Loucy (cell line): ENCODE data around the gene PRR23A.

Source experiments
- EZH2phosphoT487 ChIP-seq: fragments of 200-600 bp; IDR thresholded peaks from 2 replicates; pipeline ENCODE4 v1.6.1; 2018; ENCODE audit warnings: antibody characterized with exemption, mild to moderate bottlenecking, moderate library complexity, borderline replicate concordance
- TF ChIP-seq, protein P1 (sequence below): fragments of 200-600 bp; sonication (generic); conservative IDR thresholded peaks from 2 replicates; pipeline ENCODE4 v1.5.1; 2014; ENCODE audit warnings: mild to moderate bottlenecking, antibody characterized with exemption, low read length

DNA sequence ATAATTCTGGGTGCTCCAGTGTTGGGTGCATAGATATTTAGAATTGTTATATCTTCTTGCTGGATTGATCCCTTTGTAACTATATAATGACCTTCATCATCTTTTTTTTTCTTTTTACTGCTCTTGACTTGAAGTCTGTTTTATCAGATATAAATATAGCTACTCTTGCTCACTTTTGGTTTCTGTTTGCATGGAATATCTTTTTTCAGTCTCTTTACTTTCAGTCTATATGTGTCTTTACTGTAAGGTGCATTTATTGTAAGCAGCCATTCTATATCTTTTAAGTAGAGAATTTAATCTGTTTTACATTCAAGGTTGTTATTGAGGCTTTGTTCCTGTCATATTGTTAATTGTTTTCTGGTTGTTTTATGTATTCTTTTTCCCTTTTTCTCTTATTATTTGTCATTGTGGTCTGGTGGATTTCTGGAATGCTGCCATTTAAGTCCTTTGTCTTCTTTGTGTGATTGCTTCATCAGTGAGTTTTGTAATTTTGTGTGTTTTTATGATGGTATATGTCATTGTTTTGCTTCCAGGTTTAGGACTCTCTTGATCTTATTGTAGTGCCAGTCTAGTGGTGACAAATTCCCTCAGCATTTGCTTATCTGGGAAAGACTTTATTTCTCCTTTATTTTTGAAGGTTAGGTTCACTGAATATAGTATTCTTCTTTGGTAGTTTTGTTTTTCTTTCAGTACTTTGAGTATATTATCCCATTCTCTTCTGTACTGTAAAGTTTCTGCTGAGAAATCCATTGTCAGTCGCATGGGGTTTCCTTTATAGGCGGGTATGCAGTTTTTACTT, 46.9 kb upstream of the PRR23A start:
- TF ChIP-seq, protein P1, sequence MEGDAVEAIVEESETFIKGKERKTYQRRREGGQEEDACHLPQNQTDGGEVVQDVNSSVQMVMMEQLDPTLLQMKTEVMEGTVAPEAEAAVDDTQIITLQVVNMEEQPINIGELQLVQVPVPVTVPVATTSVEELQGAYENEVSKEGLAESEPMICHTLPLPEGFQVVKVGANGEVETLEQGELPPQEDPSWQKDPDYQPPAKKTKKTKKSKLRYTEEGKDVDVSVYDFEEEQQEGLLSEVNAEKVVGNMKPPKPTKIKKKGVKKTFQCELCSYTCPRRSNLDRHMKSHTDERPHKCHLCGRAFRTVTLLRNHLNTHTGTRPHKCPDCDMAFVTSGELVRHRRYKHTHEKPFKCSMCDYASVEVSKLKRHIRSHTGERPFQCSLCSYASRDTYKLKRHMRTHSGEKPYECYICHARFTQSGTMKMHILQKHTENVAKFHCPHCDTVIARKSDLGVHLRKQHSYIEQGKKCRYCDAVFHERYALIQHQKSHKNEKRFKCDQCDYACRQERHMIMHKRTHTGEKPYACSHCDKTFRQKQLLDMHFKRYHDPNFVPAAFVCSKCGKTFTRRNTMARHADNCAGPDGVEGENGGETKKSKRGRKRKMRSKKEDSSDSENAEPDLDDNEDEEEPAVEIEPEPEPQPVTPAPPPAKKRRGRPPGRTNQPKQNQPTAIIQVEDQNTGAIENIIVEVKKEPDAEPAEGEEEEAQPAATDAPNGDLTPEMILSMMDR, result no peak
- no peak for TF ChIP-seq EZH2phosphoT487
